GM18951 (cell line): ENCODE data around the gene ZNF691.
"Not testable (repeated sequence)": the region's sequence is repeated elsewhere in the genome, so short reads cannot be mapped to it uniquely, and the experiment has no call there.

ENCODE experiments used
- POLR2A ChIP-seq: IDR thresholded peaks from 4 replicates; pipeline ENCODE4 v1.6.1; 2011; ENCODE audit warnings: mild to moderate bottlenecking; ENCODE audit not compliant: insufficient read length, insufficient read depth; ENCODE audit errors: extremely low read depth
- in situ Hi-C: fragments of 300-500 bp; cut with MboI; formaldehyde crosslinking; loops from one replicate; pipeline ENCODE4 v1.12.0; 2022; ENCODE audit warnings: low sequenced_read_pairs, mixed read lengths, inconsistent platforms; ENCODE audit not compliant: unreplicated experiment

ZNF691 gene

GRCh38 chr1:42853116-42853884 is 6.9 kb downstream of the ZNF691 start:
- no peak for TF ChIP-seq POLR2A
- in situ Hi-C loops: no loop called here

- in situ Hi-C loops: not testable (repeated sequence)
Measured at GRCh38 chr1:42856554-42856953, 10.1 kb downstream of the ZNF691 start.

- in situ Hi-C loops: not testable (repeated sequence)
Measured at GRCh38 chr1:42859366-42859765, 13.0 kb downstream of the ZNF691 start.

- in situ Hi-C loops: no loop called here
- TF ChIP-seq POLR2A: no peak
Measured at GRCh38 chr1:42860339-42861013, 14.1 kb downstream of the ZNF691 start.

GRCh38 chr1:42861014-42861399 is 14.6 kb downstream of the ZNF691 start:
- TF ChIP-seq POLR2A: no peak
- in situ Hi-C loops: no loop called here

- in situ Hi-C loops: no loop called here
- TF ChIP-seq POLR2A: no peak
Measured at GRCh38 chr1:42866549-42866948, 20.1 kb downstream of the ZNF691 start.

GRCh38 chr1:42868466-42868865 is 22.1 kb downstream of the ZNF691 start:
- in situ Hi-C loops: not testable (repeated sequence)

GRCh38 chr1:42869254-42869653 is 22.8 kb downstream of the ZNF691 start:
- in situ Hi-C loops: not testable (repeated sequence)

- in situ Hi-C loops: not testable (repeated sequence)
Measured at GRCh38 chr1:42869751-42870150, 23.3 kb downstream of the ZNF691 start.

GRCh38 chr1:42873108-42873507 is 26.7 kb downstream of the ZNF691 start:
- in situ Hi-C loops: not testable (repeated sequence)

- in situ Hi-C loops: no loop called here
- no peak for TF ChIP-seq POLR2A
Measured at GRCh38 chr1:42873670-42874069, 27.3 kb downstream of the ZNF691 start.

GRCh38 chr1:42876009-42876408 is 29.6 kb downstream of the ZNF691 start:
- no peak for TF ChIP-seq POLR2A
- in situ Hi-C loops: no loop called here

- in situ Hi-C loops: no loop called here
- no peak for TF ChIP-seq POLR2A
Measured at GRCh38 chr1:42877380-42877779, 31.0 kb downstream of the ZNF691 start.

GRCh38 chr1:42880384-42880783 is 34.0 kb downstream of the ZNF691 start:
- no peak for TF ChIP-seq POLR2A
- in situ Hi-C loops: no loop called here
